ENCODE measurements around the gene MYLK4.

DNA sequence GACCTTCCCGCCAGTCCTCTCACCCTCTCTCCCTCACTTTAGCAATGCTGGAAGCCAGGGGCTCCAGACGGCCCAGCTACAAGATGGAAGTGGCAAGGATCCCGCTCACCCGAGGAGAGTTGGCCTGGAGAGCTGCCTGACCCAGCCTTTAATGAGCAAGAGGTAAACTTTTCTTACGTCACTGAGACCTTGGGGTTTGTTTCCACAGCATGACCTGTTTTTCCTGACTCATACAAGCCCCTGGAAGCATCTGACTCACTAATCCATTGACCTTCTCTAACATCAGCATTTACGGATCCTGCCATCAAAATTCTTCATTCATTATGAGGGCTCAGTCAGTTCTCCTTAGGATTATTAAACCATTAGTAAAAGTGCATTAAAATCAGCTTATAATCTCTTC is 120.4 kb downstream of the MYLK4 start:
- TF ChIP-seq, protein P1, sequence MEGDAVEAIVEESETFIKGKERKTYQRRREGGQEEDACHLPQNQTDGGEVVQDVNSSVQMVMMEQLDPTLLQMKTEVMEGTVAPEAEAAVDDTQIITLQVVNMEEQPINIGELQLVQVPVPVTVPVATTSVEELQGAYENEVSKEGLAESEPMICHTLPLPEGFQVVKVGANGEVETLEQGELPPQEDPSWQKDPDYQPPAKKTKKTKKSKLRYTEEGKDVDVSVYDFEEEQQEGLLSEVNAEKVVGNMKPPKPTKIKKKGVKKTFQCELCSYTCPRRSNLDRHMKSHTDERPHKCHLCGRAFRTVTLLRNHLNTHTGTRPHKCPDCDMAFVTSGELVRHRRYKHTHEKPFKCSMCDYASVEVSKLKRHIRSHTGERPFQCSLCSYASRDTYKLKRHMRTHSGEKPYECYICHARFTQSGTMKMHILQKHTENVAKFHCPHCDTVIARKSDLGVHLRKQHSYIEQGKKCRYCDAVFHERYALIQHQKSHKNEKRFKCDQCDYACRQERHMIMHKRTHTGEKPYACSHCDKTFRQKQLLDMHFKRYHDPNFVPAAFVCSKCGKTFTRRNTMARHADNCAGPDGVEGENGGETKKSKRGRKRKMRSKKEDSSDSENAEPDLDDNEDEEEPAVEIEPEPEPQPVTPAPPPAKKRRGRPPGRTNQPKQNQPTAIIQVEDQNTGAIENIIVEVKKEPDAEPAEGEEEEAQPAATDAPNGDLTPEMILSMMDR (IDR thresholded peaks at IDR 0.05), result no peak
- no peak for TF ChIP-seq POLR2A (IDR thresholded peaks at IDR 0.05)

Data from esophagus squamous epithelium (tissue), 4 donors.